ENCODE results near the gene SFR1. TPM values are rescaled to one million over a fixed set of nuclear protein-coding genes. Genes with fewer than 3 reads are reported as not detected.

Gene SFR1
- total RNA-seq, 1 donor from 2014 or later, result 6.9 TPM

DNA sequence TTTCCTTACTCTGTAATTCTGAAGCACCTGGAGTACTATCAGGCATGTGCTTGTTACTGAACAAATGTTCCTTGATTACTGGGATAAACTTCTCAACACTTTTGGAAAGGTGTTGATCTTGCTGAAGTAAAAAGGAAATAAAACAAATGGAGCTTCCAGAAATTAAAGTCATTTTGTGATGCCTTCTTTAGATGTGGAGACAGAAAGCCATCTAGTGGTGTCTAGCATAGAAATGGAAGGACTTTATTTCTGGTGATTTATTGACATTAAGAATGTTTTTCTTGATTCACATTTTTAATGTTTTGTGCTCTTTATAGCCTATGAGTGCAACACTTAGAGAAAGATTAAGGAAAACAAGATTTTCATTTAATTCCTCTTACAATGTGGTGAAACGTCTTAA is 1.4 kb downstream of the SFR1 start:
- peak overlapping the region; percentile 89 for H3K4me3 Mint-ChIP-seq (ENCODE audit: low read depth)
- no peaks in the 10 kb centered on the region for H3K9me3 Mint-ChIP-seq (ENCODE audit: low read depth)
- no peak overlapping the region for H3K27ac Mint-ChIP-seq

GRCh38 chr10:104127411-104127810 is 5.4 kb downstream of the SFR1 start:
- H3K4me3 Mint-ChIP-seq (ENCODE audit: low read depth), result no peak overlapping the region
- no peak overlapping the region for H3K27ac Mint-ChIP-seq

More for the DNA sequence above, 1.4 kb downstream of the SFR1 start:
- TF ChIP-seq CTCF (IDR thresholded peaks at IDR 0.05; ENCODE audit: unreplicated experiment), result no peak
- Mint-ChIP-seq H3K36me3 (ENCODE audit: insufficient read depth) (no peaks in the 10 kb centered on the region), H3K27me3 (no peaks in the 10 kb centered on the region), H3K4me1 (ENCODE audit: low read depth) (peaks cover 11% of the 10 kb centered on the region)
- no peak for DNase-seq (ENCODE audit: low spot score, unreplicated experiment)

GRCh38 chr10:104128214-104128613 is 6.2 kb downstream of the SFR1 start:
- Mint-ChIP-seq H3K36me3 (ENCODE audit: insufficient read depth) (no peaks in the 10 kb centered on the region), H3K4me3 (ENCODE audit: low read depth) (no peak overlapping the region), H3K27me3 (no peaks in the 10 kb centered on the region), H3K4me1 (ENCODE audit: low read depth) (no peaks in the 10 kb centered on the region), H3K27ac (no peak overlapping the region), H3K9me3 (ENCODE audit: low read depth) (no peaks in the 10 kb centered on the region)
- no peak for TF ChIP-seq CTCF (IDR thresholded peaks at IDR 0.05; ENCODE audit: unreplicated experiment)
- DNase-seq (ENCODE audit: low spot score, unreplicated experiment), result no peak

More at GRCh38 chr10:104127411-104127810, 5.4 kb downstream of the SFR1 start:
- no peaks in the 10 kb centered on the region for H3K27me3 Mint-ChIP-seq
- H3K4me1 Mint-ChIP-seq (ENCODE audit: low read depth), result peaks cover 4% of the 10 kb centered on the region
- H3K9me3 Mint-ChIP-seq (ENCODE audit: low read depth), result no peaks in the 10 kb centered on the region
- DNase-seq (ENCODE audit: low spot score, unreplicated experiment), result no peak
- TF ChIP-seq CTCF (IDR thresholded peaks at IDR 0.05; ENCODE audit: unreplicated experiment), result peak; percentile 39
- no peaks in the 10 kb centered on the region for H3K36me3 Mint-ChIP-seq (ENCODE audit: insufficient read depth)

DNA sequence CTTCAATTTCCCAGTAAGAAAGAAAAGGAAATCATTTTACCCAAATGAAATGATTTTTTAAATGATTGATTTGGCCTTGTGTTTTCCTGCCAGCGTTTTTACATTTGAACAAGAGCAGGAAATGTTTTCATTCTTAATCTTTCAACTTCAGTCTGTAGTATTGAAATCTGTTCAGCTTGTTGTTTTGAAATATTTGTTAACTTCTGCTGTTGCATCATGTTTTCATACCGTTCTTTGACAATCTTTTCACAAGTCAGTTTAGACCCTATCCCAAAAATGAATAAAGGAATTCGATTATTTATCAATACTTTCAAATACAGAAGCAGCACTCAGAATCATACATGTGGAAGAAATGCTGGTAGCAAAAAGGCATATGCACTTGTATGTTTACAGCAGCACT is 8.1 kb downstream of the SFR1 start:
- Mint-ChIP-seq H3K9me3 (ENCODE audit: low read depth) (no peaks in the 10 kb centered on the region), H3K27me3 (no peaks in the 10 kb centered on the region), H3K36me3 (ENCODE audit: insufficient read depth) (no peaks in the 10 kb centered on the region), H3K4me3 (ENCODE audit: low read depth) (no peak overlapping the region), H3K27ac (no peak overlapping the region), H3K4me1 (ENCODE audit: low read depth) (no peaks in the 10 kb centered on the region)
- no peak for TF ChIP-seq CTCF (IDR thresholded peaks at IDR 0.05; ENCODE audit: unreplicated experiment)
- DNase-seq (ENCODE audit: low spot score, unreplicated experiment), result no peak

- H3K4me1 Mint-ChIP-seq (ENCODE audit: low read depth), result no peaks in the 10 kb centered on the region
- H3K9me3 Mint-ChIP-seq (ENCODE audit: low read depth), result no peaks in the 10 kb centered on the region
- TF ChIP-seq CTCF (IDR thresholded peaks at IDR 0.05; ENCODE audit: unreplicated experiment), result no peak
- DNase-seq (ENCODE audit: low spot score, unreplicated experiment), result no peak
- H3K36me3 Mint-ChIP-seq (ENCODE audit: insufficient read depth), result no peaks in the 10 kb centered on the region
- H3K27me3 Mint-ChIP-seq, result no peaks in the 10 kb centered on the region
- no peak overlapping the region for H3K4me3 Mint-ChIP-seq (ENCODE audit: low read depth)
- H3K27ac Mint-ChIP-seq, result no peak overlapping the region
Observed at GRCh38 chr10:104138131-104138530, 16.2 kb downstream of the SFR1 start.
